Activated CD4-positive, alpha-beta T cell treated with anti-CD3 and anti-CD28 coated beads, Interleukin-2, Interleukin-4, amounts not matched to agents 100 ng/mL and 50 ng/mL, durations not matched to agents 16 hours and 8 hours (primary cell): Measurements from ENCODE around the gene GIGYF2.
"Not testable (repeated sequence)": the region's sequence is repeated elsewhere in the genome, so short reads cannot be mapped to it uniquely, and the experiment has no call there.

Experiments
- DNase-seq: peaks from one replicate; pipeline ENCODE4 v3.0.0-alpha.2; 2020; ENCODE audit warnings: low spot score

The GIGYF2 gene

DNA sequence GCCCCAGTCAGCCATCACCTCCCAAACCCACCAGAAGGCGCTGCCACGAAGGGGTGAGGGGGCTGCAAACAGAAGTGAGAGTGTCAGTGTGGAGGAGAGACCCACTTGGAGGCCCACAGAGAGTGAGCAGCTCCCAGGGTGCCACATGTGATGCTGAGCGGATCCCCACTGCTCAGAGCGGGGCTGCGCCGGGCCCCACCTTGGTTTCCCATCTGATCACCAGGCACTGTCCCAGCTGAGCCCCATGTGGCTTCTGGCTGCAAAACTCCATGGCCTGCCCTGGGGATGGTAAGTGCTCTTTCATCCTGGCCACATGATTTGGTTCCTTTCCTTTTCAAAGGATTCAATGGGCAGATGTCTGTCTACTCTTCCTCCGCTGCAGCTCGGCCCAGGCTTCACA, 196.7 kb downstream of the GIGYF2 start:
- no peak for DNase-seq

GRCh38 chr2:232894251-232894650, 197.1 kb downstream of the GIGYF2 start:
- no peak for DNase-seq

- no peak for DNase-seq
These were observed 197.6 kb downstream of the GIGYF2 start for GRCh38 chr2:232894746-232895145.

- no peak for DNase-seq
These were observed 199.0 kb downstream of the GIGYF2 start for GRCh38 chr2:232896111-232896510.

- DNase-seq: no peak
These were observed 199.8 kb downstream of the GIGYF2 start for GRCh38 chr2:232896720-232897597.

DNA sequence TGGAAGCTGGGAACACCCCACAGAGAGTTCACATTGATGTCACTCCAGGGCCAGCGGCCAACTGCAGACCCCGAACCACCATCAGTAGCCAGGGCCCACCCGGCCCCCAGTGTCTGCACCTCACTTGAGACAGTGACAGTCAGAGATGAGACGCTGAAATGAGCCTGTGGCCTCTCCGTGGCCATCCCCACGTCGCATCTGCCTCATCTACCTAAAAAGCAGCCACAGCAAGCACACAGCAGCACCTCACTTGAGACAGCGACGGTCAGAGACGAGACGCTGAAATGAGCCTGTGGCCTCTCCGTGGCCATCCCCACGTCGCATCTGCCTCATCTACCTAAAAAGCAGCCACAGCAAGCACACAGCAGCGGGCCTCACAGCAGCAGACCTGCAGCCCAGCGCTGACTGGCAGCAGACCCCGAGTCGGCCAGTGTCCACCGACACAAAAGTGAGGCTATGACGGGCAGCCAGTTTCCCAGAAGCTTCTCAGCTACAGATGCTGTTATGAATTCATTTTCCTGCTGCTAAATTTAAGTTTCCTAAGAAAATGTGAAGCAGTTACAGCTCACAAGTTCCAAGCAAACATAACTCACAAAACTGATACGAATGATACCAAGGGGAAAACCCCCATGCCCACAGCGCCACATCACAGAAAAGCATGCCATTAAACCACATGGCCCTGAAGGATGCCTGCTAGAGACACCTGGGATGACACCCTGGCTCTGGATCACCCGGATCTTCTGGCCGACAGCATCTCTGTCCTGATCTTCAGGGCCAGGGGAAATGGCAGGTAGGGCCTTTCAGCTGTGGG, 200.7 kb downstream of the GIGYF2 start:
- DNase-seq: peak; percentile 33

GRCh38 chr2:232898592-232899543, 201.7 kb downstream of the GIGYF2 start:
- DNase-seq: no peak

DNA sequence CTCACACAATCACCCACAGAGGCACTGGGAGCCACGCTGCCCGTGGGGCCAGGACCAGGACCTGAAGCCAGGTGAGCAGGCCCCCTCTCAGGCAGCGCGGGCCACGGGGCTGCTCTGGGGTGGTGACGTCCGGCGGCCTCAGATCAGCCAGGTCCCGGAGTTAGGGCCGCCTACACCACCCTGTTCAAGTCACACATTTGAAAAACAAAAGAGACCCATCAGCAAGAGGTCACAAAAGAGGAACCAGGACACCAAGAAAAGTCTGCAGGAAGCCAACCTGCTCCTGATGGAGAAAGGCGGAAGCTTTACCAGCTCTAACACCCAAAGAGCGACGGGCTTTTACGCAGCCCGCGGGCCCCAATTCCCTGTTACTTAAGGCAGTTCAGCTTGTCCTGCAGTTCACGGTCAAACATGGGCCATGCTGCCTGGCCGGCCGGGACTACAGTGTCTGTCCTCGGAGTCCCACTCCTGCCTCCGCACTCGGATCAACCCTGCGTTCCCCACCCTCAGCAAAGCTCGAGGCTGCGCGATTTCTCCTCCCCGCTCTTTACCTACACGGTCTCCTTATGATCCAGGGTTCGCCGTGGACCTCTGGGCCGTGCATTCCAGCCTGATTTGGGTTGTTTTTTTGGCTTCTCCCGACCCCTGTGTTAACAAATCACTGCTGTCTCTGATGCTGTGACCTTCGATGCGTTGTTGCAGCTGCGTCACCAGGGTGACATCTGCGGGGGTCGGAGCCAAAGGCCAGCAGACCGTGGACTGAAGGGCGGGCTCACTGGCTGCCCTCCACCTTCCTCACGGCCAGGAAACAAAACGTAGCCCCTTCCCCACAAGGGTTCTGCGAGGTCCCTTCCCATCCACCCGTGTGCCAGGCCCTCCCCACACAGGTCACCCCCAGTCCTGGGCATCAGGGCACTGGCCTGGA, 203.9 kb downstream of the GIGYF2 start:
- no peak for DNase-seq

DNA sequence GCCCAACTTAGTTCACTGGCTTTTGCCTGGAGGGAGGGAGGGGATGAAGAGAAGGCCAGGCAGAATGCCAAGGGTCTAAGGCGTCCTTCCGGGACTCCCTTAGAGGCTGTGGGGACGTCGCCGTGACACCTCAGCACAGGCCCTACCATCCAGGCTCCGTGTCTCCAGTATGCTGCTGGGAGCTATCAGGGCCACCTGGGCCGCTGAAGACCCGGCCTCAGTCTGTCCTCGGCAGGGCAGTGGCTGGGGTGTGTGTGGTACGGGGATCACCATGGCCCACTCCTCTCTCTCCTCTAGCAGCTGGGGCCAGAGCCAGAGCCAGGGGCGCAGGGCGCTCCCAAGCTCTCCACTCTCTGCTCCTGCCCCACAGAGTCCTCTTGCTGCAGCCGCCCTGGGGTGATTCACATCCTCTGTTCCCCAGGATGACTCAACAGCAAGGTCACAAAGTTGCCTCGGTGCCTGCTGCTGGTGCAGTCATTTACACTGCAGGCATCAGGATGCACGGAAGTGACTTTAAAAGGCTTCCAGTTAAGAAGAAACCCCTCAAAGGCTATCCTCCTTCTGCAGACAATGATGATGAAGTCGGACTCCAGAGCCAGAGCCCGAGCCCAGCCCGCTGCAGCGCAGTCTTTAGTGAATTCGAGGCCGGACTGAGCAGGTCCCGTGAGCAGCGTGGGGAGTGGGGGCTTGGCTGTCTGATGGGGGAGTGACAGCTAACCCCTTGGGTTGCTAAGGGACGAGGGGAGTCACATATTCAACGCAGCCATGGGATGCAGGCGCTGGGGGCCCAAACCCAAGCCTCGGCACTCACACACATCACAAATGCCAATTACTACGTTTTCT, 204.8 kb downstream of the GIGYF2 start:
- peak; percentile 55 for DNase-seq

DNA sequence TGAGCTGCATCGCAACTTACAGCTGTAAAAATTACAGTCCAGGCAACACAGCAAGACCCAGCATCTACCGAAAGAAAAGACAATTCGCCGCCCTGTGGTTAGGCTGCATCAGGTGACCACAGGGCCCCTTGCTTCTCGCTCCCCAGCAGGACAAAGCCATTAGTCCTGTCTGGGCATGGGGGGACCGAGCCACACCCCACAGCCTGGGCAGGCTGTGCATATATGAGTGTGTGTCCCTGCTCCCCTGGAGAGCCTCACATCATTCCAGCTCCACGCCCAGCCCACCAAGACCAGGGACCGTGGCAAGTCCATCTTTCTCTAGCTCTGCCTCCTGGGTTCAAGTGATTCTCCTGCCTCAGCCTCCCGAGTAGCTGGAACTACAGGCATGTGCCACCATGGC, 206.9 kb downstream of the GIGYF2 start:
- DNase-seq: no peak

DNA sequence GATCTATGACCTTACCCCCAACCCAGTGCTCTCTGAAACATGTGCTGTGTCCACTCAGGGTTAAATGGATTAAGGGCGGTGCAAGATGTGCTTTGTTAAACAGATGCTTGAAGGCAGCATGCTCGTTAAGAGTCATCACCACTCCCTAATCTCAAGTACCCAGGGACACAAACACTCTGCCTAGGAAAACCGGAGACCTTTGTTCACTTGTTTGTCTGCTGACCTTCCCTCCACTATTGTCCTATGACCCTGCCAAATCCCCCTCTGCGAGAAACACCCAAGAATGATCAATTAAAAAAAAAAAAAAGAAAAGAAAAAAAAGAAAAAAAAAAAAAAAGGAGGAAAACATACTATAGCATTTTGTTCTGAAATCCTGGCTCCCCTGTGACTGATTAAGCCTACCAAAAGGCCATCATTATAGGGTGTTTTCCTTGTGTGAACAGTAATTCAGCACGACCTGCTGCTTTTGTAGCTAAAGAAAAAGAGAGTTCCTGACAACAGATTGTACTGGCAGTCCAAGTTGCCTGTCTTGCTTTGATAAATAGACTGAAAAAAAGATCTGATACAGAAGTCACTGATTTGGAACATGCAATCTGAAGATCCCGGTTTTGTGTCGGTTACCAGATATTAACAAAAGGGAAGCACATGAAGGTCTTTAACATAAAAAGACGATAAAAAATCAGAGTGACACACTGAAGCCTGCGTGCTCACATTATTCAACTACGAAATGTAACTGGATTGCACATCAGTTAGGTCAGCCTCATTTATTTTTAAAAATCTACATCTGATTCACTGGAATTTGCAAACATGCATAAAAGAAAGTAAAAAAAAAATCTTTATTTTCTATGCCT, 210.0 kb downstream of the GIGYF2 start:
- DNase-seq: not testable (repeated sequence)

DNA sequence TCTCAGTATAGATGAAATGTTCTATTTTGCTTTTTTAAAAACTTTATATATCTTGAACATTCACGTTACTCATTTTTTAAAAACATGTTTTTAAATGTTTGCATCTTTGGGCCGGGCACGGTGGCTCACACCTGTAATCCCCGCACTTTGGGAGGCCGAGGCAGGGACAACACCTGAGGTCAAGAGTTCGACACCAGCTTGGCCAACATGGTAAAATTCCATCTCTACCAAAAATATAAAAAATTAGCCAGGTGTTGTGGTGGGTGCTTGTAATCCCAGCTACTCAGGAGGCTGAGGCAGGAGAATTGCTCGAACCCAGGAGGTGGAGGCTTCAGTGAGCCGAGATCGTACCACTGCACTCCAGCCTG, 210.6 kb downstream of the GIGYF2 start:
- not testable (repeated sequence) for DNase-seq

DNA sequence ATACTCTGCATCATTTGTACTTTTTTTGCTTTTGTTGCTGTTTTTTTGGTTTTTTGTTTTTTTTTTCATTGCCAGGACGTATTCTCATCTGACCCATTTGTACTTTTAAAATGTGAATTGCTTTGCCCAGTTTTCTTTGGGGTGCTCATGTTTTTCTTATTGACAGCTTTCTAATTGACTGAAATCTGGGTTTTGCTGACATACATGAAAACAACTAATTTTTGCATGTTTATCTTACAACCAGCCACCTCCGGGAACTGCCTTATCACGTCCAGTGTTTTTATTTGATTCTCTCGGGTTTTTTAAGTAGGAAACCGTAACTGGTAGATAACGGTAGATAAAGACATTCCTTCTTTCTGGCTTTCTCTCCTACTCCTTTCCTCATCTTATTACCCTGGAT, 211.6 kb downstream of the GIGYF2 start:
- no peak for DNase-seq
